Lung microvascular endothelial cell (primary cell): ENCODE measurements around the gene TNFAIP8. TPM values are rescaled to one million over a fixed set of nuclear protein-coding genes. Genes with fewer than 3 reads are reported as not detected.

ENCODE experiments used
- DNase-seq, 2 donors: peaks; one replicate each; pipeline versions ENCODE4 v3.0.0 to v3.0.0-alpha.2; 2010; ENCODE audit warnings: low read depth in 2 of 2
- total RNA-seq: library from RNA; depleted of rRNA; stranded (reverse); fragments of >200 nt; gene quantifications from 2 replicates; pipeline ENCODE4 v1.2.1, GENCODE V29; 2014

Gene TNFAIP8
- 5.4 and 8.3 TPM in 2 replicates for total RNA-seq

DNA sequence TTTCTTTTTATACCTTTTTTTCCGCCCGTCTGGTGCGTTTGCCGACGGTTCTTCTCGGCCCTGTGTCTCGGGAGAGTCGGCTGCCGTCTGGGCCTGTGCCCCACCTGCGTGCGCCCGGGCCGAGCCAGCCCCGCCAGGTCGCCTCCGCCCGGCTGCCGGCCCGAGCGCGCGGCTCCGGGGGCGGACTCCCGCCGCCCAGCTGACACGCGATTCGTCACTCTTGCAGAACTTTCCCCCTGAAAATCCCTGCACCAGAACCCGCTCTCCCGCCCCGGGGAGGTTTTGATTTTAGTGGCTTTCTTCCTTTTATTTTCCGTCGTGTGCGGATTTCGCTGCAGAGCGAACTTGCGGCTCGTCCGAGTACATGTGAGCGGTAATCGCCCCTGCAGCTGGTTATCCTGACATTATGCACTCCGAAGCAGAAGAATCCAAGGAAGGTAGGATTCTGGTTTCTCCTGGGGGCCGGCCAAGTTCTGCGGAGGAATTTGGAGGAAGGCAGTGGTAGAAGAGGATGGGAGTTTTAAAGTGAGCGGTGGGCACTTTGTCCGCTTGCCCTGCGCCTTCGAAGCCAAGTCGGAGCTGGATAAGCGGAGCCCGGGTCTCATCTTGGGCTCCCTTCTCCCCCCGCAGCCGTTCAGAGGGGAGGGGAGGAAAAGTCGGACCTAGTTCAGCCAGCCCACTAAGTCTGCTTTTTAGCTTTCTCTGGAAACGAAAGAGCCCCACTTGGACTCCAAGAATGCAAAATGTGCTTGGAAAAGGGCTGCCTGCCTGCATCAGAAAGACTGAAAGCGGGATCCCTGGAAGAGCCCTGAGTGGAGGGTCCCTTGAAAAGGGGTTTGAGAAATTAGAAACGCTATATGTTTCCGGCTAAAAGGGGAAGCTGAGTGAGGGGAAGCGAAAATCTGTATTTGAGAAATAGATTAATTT is at the start of gene TNFAIP8:
Gene TNFAIP8, plus strand, starts transcription at position 335 of the 927 bp plus-strand sequence. Its CDS starts 72 bp downstream, at position 407.
- DNase-seq, result peak; percentile 51 to 62

DNA sequence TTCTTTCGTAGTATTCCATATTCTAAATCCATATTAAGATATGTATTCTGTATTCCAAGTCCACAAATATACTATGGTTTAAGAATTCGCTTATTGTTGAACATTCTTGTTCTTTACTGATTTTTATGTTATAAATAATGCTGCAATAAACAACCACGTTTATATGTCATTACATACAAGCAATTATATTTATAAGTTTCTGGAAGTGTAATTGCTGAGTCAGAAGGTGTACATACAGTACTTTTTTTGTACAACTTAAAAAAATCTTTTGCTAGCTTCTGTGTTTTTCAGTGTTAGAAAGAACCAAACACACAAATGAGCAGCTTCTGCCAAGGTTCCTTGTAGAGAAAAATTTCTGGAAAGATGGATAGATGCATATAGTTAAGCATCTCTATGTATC is 48.6 kb upstream of the TNFAIP8 start:
- no peak for DNase-seq

DNA sequence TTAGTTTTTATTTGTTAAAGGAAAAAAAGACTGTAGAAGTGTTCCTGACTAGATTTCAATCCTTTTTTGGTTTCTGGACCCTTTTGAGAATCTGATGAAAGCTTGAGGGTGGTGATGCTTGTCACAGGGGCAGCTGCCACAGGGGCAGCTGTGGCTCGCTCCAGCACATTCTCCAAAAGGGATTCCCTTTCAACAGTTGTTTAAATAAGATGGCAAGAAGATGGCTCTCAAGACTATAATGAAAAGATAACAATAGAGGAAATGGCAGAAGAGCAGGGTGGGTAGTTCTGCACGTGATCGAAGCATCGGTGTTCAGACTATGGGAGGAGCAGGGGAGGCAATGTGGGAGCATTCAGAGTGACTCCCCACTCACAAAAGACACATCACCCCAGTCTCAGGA is 46.5 kb upstream of the TNFAIP8 start:
- no peak for DNase-seq

DNA sequence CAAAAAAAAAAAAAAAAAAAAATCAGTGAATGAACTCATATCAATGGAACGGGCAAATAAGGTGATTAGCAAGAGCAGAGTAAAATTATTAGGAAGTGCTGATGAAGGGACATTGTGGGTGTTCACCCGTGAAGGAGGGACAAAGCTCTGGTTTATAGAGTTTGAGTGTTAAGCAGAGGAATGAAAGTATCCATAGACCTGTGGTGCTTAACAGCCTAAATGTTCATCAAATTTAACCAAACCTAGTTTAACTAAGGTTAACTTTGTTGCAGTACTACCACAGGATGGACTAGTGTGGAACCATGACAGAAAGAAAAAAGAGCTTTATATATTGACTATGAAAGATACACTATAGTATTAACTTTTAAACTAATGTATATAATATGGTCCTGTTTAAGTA is 44.1 kb upstream of the TNFAIP8 start:
- no peak for DNase-seq

- no peak for DNase-seq
Measured at GRCh38 chr5:119312403-119312802, 43.4 kb upstream of the TNFAIP8 start.

GRCh38 chr5:119313197-119313596 is 42.6 kb upstream of the TNFAIP8 start:
- DNase-seq, result no peak

DNA sequence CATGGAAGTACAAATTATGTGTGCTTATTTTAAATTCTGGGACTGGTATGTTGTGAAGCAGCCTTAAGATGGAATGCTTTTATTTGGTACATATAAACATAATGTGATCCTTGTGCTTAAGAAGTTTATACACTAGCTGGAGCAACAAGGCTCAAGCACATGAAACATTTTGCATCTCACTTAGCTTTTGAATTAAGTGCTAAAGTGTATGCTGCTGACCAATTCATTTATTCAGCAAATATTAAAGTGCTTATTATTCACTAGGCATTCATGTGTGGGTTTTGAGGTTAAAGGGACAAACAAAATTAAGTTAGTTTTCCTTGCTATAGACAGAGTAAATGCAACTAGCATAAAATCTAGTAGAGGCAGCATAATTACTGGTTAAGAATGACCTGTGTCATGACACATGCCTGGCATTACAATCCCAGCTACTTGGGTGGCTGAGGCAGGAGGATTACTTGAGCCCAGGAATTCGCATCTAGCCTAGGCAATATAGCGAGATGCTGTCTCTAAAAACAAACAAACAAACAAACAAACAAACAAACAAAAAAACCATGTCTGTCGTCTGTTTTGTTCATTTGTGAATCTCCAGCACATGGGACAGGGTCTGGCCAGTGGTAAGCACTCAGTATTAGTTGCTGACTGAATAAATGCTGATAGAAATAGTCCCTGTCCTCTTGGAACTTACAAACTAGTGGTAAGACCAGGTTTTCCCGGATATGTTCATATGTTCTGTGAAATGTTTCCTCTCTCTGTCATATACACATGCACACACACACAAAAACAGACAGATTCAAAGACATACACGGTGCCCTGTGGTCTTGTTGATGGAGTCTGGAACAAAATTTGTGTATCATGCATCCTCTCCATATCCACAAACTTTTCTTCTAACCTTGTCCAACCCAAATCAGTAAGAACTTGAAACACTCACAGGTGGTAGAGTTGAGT is 41.9 kb upstream of the TNFAIP8 start:
- DNase-seq, result no peak

DNA sequence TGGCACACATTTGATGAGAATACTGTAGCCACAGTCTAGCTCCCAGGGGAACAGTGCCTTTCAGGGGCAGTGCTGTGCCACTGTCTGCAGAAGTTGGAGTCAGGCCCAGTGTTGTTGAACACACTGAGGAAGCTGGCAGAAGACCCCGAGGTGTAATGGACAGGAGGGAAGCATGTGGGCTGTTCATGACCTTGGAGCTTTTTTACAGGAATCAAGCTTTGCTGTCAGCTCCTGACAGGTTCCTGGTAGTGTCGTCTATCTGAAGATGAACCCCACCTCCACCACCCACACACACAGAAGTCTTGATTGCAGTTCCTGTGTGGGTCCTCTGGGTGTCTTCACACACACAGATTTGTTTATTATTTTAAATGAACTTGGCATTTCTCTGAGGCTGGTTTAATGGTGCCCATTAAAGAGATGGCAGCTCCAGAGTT is 40.3 kb upstream of the TNFAIP8 start:
- peak; percentile 37 to 42 for DNase-seq

- DNase-seq, result no peak
Measured at GRCh38 chr5:119316086-119316485, 39.7 kb upstream of the TNFAIP8 start.

DNA sequence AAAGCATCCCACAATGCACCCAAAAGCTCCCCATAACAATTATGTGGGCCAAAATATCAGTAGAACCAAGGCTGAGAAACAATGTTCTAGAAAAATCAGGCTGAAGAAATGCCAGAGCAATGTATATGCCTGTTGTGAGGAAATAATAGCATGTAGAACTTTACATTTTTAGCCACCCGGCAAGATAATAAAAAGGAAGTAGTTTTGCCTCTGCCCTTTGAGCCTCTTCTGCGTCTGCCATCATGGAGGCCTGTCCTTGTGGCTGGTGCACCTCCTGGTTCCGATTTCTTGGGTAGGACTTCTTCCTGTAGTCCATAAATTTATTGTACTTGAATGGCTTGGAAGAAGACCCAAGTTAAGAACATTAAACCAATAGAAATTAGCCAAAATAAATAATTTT is 38.9 kb upstream of the TNFAIP8 start:
- DNase-seq, result no peak

DNA sequence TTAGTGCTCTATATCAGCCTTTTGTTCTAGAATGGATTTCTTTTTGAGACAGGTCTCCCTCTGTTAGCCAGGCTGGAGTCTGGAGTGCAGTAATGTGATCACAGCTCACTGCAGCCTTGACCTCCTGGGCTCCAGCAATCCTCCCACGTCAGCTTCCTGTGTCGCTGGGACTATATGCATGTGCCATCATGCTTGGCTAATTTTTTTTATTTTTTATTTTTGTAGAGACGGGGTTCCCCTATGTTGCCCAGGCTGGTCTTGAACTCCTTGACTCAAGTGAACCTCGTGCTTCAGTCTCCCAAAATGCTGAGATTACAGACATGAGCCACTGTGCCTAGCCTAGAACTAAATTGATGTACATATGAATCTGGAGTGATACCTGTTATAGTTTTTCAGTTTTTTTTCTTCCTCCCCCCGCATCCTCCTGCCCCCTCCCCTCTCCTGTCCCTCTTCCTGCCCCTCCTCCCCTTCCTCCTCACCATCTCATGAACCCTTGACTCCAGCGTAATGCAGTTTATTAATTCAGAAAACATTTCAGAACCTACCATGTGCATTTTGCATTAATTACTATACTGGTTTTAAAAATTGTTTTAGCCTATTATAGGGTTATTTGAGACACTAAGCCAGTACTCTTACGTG is 37.4 kb upstream of the TNFAIP8 start:
- peak; percentile 11 to 35 for DNase-seq

GRCh38 chr5:119319401-119319800 is 36.4 kb upstream of the TNFAIP8 start:
- DNase-seq, result no peak

DNA sequence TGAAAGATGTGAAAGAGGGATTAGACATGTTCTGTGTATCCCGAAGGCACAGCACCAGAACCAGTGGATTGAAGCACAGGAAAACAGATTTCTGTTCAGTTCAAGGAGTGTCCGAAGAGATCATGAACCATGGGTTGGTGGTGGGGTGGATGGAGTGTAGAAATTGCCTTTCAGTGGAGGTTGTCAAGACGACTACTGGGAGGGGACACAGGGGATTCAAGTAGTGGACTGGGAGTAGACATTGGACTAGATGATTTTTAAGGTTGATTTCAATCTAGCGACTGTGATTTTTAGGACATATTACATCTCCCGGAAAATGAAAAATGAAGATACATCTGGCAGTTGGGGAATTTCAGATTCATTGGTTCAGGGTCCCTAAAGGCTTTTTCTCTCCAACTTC is 35.9 kb upstream of the TNFAIP8 start:
- no peak for DNase-seq

- no peak for DNase-seq
Measured at GRCh38 chr5:119321569-119322311, 34.1 kb upstream of the TNFAIP8 start.

DNA sequence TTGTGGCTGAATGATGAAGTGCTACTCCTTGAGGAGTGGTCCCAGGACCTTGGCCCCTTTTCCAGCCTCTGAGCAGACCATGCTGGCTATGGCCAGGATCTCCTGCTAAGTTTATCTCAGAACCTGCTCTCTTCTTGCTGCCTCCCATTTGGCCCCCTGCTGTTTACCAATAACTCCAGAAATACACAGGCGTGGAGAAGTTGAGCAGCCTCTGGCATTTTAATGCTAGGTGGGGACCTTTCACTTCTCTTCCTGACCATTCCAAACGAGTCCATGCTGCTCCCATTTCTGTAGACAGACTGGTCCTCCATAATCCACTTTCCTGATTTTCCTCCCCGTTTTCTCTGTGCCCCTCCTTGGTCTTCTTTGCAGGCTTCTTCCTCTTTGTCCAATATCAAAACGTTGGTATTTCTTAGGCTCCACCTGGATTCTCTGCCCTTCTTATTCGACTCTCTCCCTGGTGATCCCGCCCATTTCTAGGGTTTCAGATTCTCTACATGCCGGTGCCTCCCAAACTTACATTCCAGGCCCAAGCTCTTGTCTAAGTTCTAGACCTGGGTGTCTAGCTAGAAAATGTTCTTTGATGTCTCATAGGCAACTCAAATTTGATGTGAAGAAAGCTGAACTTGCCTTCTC is 33.4 kb upstream of the TNFAIP8 start:
- no peak for DNase-seq

GRCh38 chr5:119322948-119323537 is 32.8 kb upstream of the TNFAIP8 start:
- DNase-seq, result no peak

GRCh38 chr5:119323601-119324000 is 32.2 kb upstream of the TNFAIP8 start:
- DNase-seq, result peak; percentile 21 to 62

DNA sequence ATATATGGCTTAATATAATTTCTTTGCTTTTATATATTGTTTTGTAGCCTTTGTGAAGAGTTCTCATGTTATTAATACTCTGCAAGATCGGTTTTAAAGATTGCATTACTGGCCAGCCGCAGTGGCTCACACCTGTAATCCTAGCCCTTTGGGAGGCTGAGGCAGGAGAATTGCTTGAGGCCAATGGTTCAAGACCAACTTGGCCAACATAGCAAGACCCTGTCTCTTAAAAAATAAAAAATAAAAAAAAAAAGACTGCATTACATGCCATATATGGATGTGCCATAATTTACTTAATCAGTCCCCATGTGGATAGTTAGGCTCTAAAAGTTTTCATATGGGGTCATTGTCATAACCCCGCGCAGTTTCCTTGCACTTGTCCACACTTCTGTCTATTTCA is 31.0 kb upstream of the TNFAIP8 start:
- DNase-seq, result no peak

- no peak for DNase-seq
Measured at GRCh38 chr5:119327018-119327417, 28.8 kb upstream of the TNFAIP8 start.
